ENCODE data around the gene TMPRSS4. TPM values are rescaled to one million over a fixed set of nuclear protein-coding genes. Genes with fewer than 3 reads are reported as not detected.

TMPRSS4 gene
- total and polyA plus RNA-seq, 9 of the 15 experiments (the other 6 are each of a cell fraction or from before 2014, with no cell fraction given): 4.0 to 10.0 (median 5.6) TPM

- TF ChIP-seq USF2 (CRISPR knock-in tag; IDR thresholded peaks at IDR 0.05): no peak
- TF ChIP-seq, protein P1, sequence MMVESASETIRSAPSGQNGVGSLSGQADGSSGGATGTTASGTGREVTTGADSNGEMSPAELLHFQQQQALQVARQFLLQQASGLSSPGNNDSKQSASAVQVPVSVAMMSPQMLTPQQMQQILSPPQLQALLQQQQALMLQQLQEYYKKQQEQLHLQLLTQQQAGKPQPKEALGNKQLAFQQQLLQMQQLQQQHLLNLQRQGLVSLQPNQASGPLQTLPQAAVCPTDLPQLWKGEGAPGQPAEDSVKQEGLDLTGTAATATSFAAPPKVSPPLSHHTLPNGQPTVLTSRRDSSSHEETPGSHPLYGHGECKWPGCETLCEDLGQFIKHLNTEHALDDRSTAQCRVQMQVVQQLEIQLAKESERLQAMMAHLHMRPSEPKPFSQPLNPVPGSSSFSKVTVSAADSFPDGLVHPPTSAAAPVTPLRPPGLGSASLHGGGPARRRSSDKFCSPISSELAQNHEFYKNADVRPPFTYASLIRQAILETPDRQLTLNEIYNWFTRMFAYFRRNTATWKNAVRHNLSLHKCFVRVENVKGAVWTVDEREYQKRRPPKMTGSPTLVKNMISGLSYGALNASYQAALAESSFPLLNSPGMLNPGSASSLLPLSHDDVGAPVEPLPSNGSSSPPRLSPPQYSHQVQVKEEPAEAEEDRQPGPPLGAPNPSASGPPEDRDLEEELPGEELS (CRISPR knock-in tag; IDR thresholded peaks at IDR 0.05; ENCODE audit: borderline replicate concordance): no peak
Observed at GRCh38 chr11:118095967-118096367, 19.1 kb downstream of the TMPRSS4 start (continued).

DNA sequence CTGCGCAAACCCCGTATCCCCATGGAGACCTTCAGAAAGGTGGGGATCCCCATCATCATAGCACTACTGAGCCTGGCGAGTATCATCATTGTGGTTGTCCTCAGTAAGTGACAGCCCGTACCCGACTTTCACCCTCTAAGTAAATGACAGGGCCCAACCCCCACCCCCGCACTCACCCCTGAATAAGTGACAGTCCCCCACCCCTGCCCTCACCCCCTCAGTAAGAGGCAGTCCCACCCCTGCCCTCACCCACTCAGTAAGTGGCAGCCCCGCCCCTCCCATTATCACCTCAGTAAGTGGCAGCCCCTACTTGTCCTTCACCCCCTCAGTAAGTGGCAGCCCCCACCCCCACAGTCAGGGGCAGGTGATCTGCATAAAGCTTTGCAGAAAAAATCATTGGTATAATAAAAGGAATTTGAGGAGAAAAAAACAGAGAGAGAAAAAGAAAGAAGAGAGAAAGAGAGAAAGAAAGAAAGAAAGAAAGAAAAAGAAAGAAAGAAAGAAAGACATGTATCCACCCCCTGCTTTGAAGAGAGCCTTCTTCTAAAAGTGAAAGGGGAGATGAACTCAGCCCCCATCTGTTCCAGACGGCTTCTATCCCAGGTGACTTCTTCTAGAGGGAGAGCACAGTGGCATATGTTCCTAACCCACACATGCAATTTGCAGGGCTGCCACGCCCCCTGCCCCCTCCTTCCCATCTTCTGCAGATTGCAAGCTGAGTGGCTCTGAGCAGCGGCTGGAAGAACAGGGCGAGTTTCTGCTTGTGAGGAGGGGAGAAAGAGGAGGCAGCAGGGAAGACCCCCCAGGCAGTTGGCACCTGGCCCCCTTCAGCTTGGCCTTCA is 22.3 kb downstream of the TMPRSS4 start:
- TF ChIP-seq FOSL1 (tag; conservative IDR thresholded peaks at IDR 0.05) (no peak), ZNF134 (CRISPR knock-in tag; conservative IDR thresholded peaks at IDR 0.05) (no peak), SMARCA5 (IDR thresholded peaks at IDR 0.05) (no peak), ZNF512 (tag; IDR thresholded peaks at IDR 0.05) (peak; percentile 58; the same call in 1 of the 2 replicates)
- FAIRE-seq: no peak
- WGBS (ENCODE audit: insufficient coverage, low coverage, missing lambda C conversion rate): 44% methylated on average over 8 of the region's 11 CpGs
- BruUV-seq (replicated peaks): no TSS peak
- Histone ChIP-seq H3K4me2 (ENCODE audit: insufficient read depth, low read length) (no peak overlapping the region), H3K4me3 (no peak overlapping the region), H3K36me3 (ENCODE audit: control insufficient read depth, insufficient read depth, low read length) (no peaks in the 10 kb centered on the region), H3K27me3 (ENCODE audit: control insufficient read depth in 2 of 2, insufficient read depth in 2 of 2, low read length in 2 of 2) (no peaks in the 10 kb centered on the region), H3K9me3 (replicated peaks; ENCODE audit: control insufficient read depth, insufficient read depth, low read depth, low read length) (no peaks in the 10 kb centered on the region), H3K27ac (ENCODE audit: extremely low read depth, low read depth, low read length) (no peak overlapping the region), H4K20me1 (replicated peaks; ENCODE audit: control insufficient read depth, insufficient read depth, low read length) (no peaks in the 10 kb centered on the region), H2AFZ (ENCODE audit: low read depth, low read length) (no peak overlapping the region), H3K79me2 (ENCODE audit: control insufficient read depth, insufficient read depth, low read length) (peaks cover 9% of the 10 kb centered on the region; the same call in 2 of the 3 replicates), H3K9me1 (ENCODE audit: control insufficient read depth, insufficient read depth, low read length) (no peaks in the 10 kb centered on the region), H3K4me1 (replicated peaks in 1 of 2; ENCODE audit: control insufficient read depth in 2 of 2, insufficient read depth in 2 of 2, low read length in 2 of 2) (peaks cover 13 to 40% of the 10 kb centered on the region in 2 experiments), H3K9ac (ENCODE audit: insufficient read depth in 1 of 2, low read depth in 2 of 2, low read length in 2 of 2) (peak overlapping the region in 1 of 2 experiments; percentile 48; a peak in 1 of 4 replicates)
- intact Hi-C loops (cut with micrococcal nuclease) (no loop called here), in situ Hi-C loops (cut with MboI) (no loop called here)
- peak in 3 of 4 experiments; percentile 31 to 35 (median 32) for DNase-seq (ENCODE audit: extremely low read depth in 1 of 4, low spot score in 3 of 4)
- ChIA-PET CTCF (ENCODE audit: low intra/inter-chr PET ratio) (no interaction called here), POLR2A (no interaction called here)
- no peak for ATAC-seq
